B cell (primary cell): ENCODE data around the gene PALD1. TPM values are rescaled to one million over a fixed set of nuclear protein-coding genes. Genes with fewer than 3 reads are reported as not detected.

ENCODE experiments used
- ATAC-seq: fragments of 200-7000 bp; cut with Tn5 transposase; one replicate; pipeline ENCODE4 v1.10.0; 2021; ENCODE audit warnings: low read depth, mild to moderate bottlenecking, moderate number of reproducible peaks, moderate library complexity
- CTCF ChIA-PET: fragments of 350-600 bp; sonication (Branson Sonifier 250); formaldehyde crosslinking; loops from one replicate; lab custom pipeline; 2021; ENCODE audit warnings: antibody characterized with exemption, inconsistent platforms; lab: Charles Lee
- POLR2A ChIA-PET: fragments of 350-600 bp; sonication (Branson Sonifier 250); formaldehyde crosslinking; loops from one replicate; lab custom pipeline; 2021; ENCODE audit warnings: antibody characterized with exemption; lab: Charles Lee
- DNase-seq: peaks from one replicate; pipeline ENCODE4 v3.0.0; 2013
- H2AFZ ChIP-seq: 2 replicates; pipeline ENCODE4 v1.6.1; 2012; ENCODE audit warnings: mild to moderate bottlenecking, low read depth, low read length; ENCODE audit not compliant: insufficient read depth, poor library complexity, severe bottlenecking
- H3K27ac ChIP-seq, 2 donors: 1 replicate in 1 of 2; 2 replicates in 1 of 2; pipeline ENCODE4 v1.5.1; 2012 to 2013; ENCODE audit warnings: low read length in 2 of 2, mild to moderate bottlenecking in 2 of 2, moderate library complexity in 1 of 2
- H3K27me3 ChIP-seq, 4 experiments: fragments of 200-600 bp in 1 of 4; sonication (generic) in 1 of 4; replicated peaks in 1 of 4; 1 replicate in 2 of 4; 2 replicates in 2 of 4; pipeline versions ENCODE4 v1.6.1 to v1.7.0; 2013 to 2016; ENCODE audit warnings: low read length in 3 of 4, mild to moderate bottlenecking in 2 of 4, mixed read lengths in 1 of 4, moderate library complexity in 1 of 4; ENCODE audit not compliant: insufficient read depth in 4 of 4, control insufficient read depth in 3 of 4; ENCODE audit errors: control extremely low read depth in 1 of 4
- H3K36me3 ChIP-seq, 2 experiments: replicated peaks in 1 of 2; 1 replicate in 1 of 2; 2 replicates in 1 of 2; pipeline versions ENCODE4 v1.6.1 to v1.7.1; 2013; ENCODE audit warnings: low read length in 1 of 2; ENCODE audit not compliant: insufficient read depth in 2 of 2, control insufficient read depth in 1 of 2; ENCODE audit errors: control extremely low read depth in 1 of 2, extremely low read depth in 1 of 2
- H3K4me1 ChIP-seq, 2 donors: fragments of 200-600 bp in 1 of 2; sonication (generic) in 1 of 2; 1 replicate in 1 of 2; 2 replicates in 1 of 2; pipeline versions ENCODE4 v1.5.1 to v1.6.1; 2013 to 2017; ENCODE audit warnings: low read length in 2 of 2; ENCODE audit not compliant: control insufficient read depth in 2 of 2, insufficient read depth in 2 of 2
- H3K4me2 ChIP-seq: replicated peaks from 2 replicates; pipeline ENCODE3; 2012; ENCODE audit warnings: mild to moderate bottlenecking, low read depth, low read length; ENCODE audit not compliant: poor library complexity, severe bottlenecking
- H3K4me3 ChIP-seq, 5 experiments: fragments of 200-600 bp in 1 of 5; sonication (generic) in 1 of 5; 1 replicate in 3 of 5; 2 replicates in 2 of 5; pipeline versions ENCODE4 v1.5.1 to v1.7.0; 2011 to 2016; ENCODE audit warnings: low read length in 4 of 5, mild to moderate bottlenecking in 4 of 5, low read depth in 2 of 5, control low read depth in 1 of 5, moderate library complexity in 1 of 5; ENCODE audit not compliant: insufficient read depth in 1 of 5; ENCODE audit errors: control extremely low read depth in 1 of 5, extremely low read depth in 1 of 5
- H3K79me2 ChIP-seq: fragments of 200-600 bp; sonication (generic); one replicate; pipeline ENCODE4 v1.6.0; 2016; ENCODE audit warnings: low read length; ENCODE audit not compliant: control insufficient read depth, insufficient read depth
- H3K9ac ChIP-seq: fragments of 200-600 bp; sonication (generic); 2 replicates; pipeline ENCODE4 v1.6.1; 2017; ENCODE audit warnings: mild to moderate bottlenecking, low read length, moderate library complexity
- H3K9me3 ChIP-seq, 3 donors: one replicate each; pipeline versions ENCODE4 v1.6.1 to v1.7.1; 2013; ENCODE audit warnings: low read length in 2 of 3; ENCODE audit not compliant: control insufficient read depth in 2 of 3, insufficient read depth in 1 of 3; ENCODE audit errors: control extremely low read depth in 1 of 3
- H4K20me1 ChIP-seq: 2 replicates; pipeline ENCODE4 v1.6.0; 2012; ENCODE audit warnings: mild to moderate bottlenecking, low read length; ENCODE audit not compliant: insufficient read depth, control insufficient read depth, poor library complexity, severe bottlenecking
- H3K27ac Mint-ChIP-seq: one replicate; pipeline ENCODE4 v1.8.0; 2021; ENCODE audit warnings: mixed read lengths
- H3K27me3 Mint-ChIP-seq: one replicate; pipeline ENCODE4 v1.8.0; 2021; ENCODE audit warnings: mixed read lengths
- H3K4me1 Mint-ChIP-seq: one replicate; pipeline ENCODE4 v1.8.0; 2021; ENCODE audit warnings: mixed read lengths
- H3K4me3 Mint-ChIP-seq: one replicate; pipeline ENCODE4 v1.8.0; 2021; ENCODE audit warnings: mixed read lengths
- H3K9me3 Mint-ChIP-seq: one replicate; pipeline ENCODE4 v1.8.0; 2022; ENCODE audit warnings: mixed read lengths; ENCODE audit not compliant: insufficient read depth
- CTCF ChIP-seq: fragments of 200-600 bp; IDR thresholded peaks from one replicate; pipeline ENCODE4 v1.8.0; 2022; ENCODE audit warnings: antibody characterized with exemption, mild to moderate bottlenecking
- EZH2 ChIP-seq: IDR thresholded peaks from 2 replicates; pipeline ENCODE4 v1.6.1; 2012; ENCODE audit warnings: borderline replicate concordance, low read depth, mild to moderate bottlenecking, moderate library complexity, low read length; ENCODE audit not compliant: insufficient read depth, poor library complexity, severe bottlenecking
- WGBS: methylation state at CpG from one replicate; pipeline ENCODE4 v1.1.5; 2013; ENCODE audit warnings: missing lambda C conversion rate; ENCODE audit not compliant: insufficient coverage; 5-methylcytosine and 5-hydroxymethylcytosine counted together
- intact Hi-C: fragments of 100-400 bp; cut with micrococcal nuclease; formaldehyde crosslinking; loops from one replicate; pipeline ENCODE4 v1.10.0; 2022
- polyA plus RNA-seq: library from polyadenylated mRNA; depleted of rRNA; stranded (reverse); fragments of >200 nt; gene quantifications from 2 replicates; pipeline ENCODE4 v1.2.3, GENCODE V29; 2012
- total RNA-seq, 2 donors: library from RNA; stranded (reverse); fragments of 120-200 nt in 1 of 2; gene quantifications; 1 replicate in 1 of 2; 2 replicates in 1 of 2; pipeline versions ENCODE4 v1.2.3 to v1.2.4, GENCODE V29; 2013 to 2022

The PALD1 gene
- total and polyA plus RNA-seq, 2 donors (not counting 1 experiment from before 2014, with no cell fraction given): 2.2 to 2.8 TPM

GRCh38 chr10:70563230-70563629, 84.7 kb downstream of the PALD1 start:
- no peak overlapping the region for H3K27ac ChIP-seq
- H3K36me3 ChIP-seq: no peaks in the 10 kb centered on the region
- peaks cover 0 to 8% of the 10 kb centered on the region in 2 donors for H3K4me1 ChIP-seq
- intact Hi-C loops: no loop called here
- H3K4me3 ChIP-seq: no peak overlapping the region
- no peak overlapping the region for H2AFZ ChIP-seq
- ATAC-seq: no peak
- POLR2A ChIA-PET: no interaction called here
- CTCF ChIA-PET: interaction anchor here (2.0 kb wide), 1 partner anchor 102 kb away, joined by 8 read pairs; no protein-coding TSS in a partner anchor
- H3K4me3 Mint-ChIP-seq: no peak overlapping the region
- no peak overlapping the region for H3K27ac Mint-ChIP-seq
- H3K27me3 Mint-ChIP-seq: no peaks in the 10 kb centered on the region
- no peak for DNase-seq
- H3K9ac ChIP-seq: no peak overlapping the region
- no peak for TF ChIP-seq EZH2
- no peak for TF ChIP-seq CTCF
- H4K20me1 ChIP-seq: no peaks in the 10 kb centered on the region
- peaks cover 22% of the 10 kb centered on the region for H3K4me1 Mint-ChIP-seq
- no peak overlapping the region for H3K4me2 ChIP-seq
- WGBS: 87% methylated on average over 7 of the region's 7 CpGs
- H3K9me3 Mint-ChIP-seq: no peaks in the 10 kb centered on the region
- no peaks in the 10 kb centered on the region for H3K79me2 ChIP-seq
- no peaks in the 10 kb centered on the region for H3K27me3 ChIP-seq
- no peaks in the 10 kb centered on the region for H3K9me3 ChIP-seq

GRCh38 chr10:70564113-70564725, 85.7 kb downstream of the PALD1 start:
- no peaks in the 10 kb centered on the region for H3K9me3 Mint-ChIP-seq
- Histone ChIP-seq H3K79me2 (no peaks in the 10 kb centered on the region), H3K4me3 (no peak overlapping the region), H3K27me3 (no peaks in the 10 kb centered on the region), H3K9ac (no peak overlapping the region), H4K20me1 (no peaks in the 10 kb centered on the region), H3K27ac (no peak overlapping the region), H3K9me3 (no peaks in the 10 kb centered on the region), H3K36me3 (no peaks in the 10 kb centered on the region), H3K4me2 (no peak overlapping the region), H3K4me1 (peaks cover 0 to under 1% of the 10 kb centered on the region in 2 donors), H2AFZ (no peak overlapping the region)
- intact Hi-C loops: no loop called here
- POLR2A ChIA-PET: no interaction called here
- no peaks in the 10 kb centered on the region for H3K27me3 Mint-ChIP-seq
- DNase-seq (no peak), ATAC-seq (no peak)
- CTCF ChIA-PET: interaction anchor here (2.0 kb wide), 1 partner anchor 103 kb away, joined by 8 read pairs; no protein-coding TSS in a partner anchor
- 98% methylated on average over 19 of the region's 21 CpGs for WGBS
- TF ChIP-seq CTCF: no peak
- no peak for TF ChIP-seq EZH2
- H3K4me3 Mint-ChIP-seq: no peak overlapping the region
- peaks cover 13% of the 10 kb centered on the region for H3K4me1 Mint-ChIP-seq
- no peak overlapping the region for H3K27ac Mint-ChIP-seq
